HG03108 (cell line): ENCODE data around the gene PPIF.
"Not testable (repeated sequence)": the region's sequence is repeated elsewhere in the genome, so short reads cannot be mapped to it uniquely, and the experiment has no call there.

Experiments used
- ATAC-seq: cut with Tn5 transposase; IDR thresholded peaks from one replicate; pipeline ENCODE4 v1.9.1; 2021; ENCODE audit warnings: moderate library complexity; ENCODE audit not compliant: unreplicated experiment

The PPIF gene

DNA sequence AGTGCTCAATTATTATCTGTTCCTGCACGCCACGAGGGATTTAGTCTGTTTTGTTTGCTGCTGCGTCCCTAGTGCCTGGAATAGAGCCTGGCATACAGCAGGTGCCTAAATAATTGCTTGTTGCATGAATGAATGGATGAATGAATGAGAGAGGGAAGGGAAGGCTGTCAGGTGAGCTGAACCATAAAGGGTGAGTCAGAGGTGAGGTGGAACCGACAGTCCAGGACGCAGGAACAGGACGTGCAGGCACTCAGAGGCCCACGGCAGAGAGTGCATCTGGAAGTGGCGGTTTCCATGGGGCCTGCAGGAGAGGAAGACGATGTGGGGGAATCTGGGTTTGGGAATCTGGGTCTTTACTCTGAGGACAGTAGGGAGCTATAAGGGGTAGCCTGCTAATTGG lies 17.7 kb upstream of the PPIF start:
- ATAC-seq, result no peak

GRCh38 chr10:79331226-79331625 lies 16.0 kb upstream of the PPIF start:
- ATAC-seq, result no peak

DNA sequence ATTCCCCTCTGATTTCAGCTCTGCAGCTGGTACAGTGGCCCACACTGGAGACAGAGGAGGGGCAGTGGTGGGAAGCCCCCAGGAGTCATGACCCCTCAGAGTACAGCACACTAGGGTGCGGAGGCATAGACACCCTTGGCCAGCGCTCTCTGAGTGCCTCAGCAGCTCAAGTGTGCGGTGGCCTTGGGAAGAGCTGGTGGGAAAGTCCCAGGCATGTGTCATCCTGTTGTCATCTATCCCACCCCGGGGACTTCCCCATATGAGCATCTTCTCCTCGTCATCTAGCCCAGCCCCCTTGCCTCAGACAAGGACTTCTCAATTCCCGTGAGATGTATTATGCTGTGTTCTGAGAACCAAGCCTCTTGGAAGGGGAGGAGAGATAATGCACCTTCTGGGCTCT lies 15.6 kb upstream of the PPIF start:
- ATAC-seq, result peak; percentile 82

- ATAC-seq, result not testable (repeated sequence)
Observed at GRCh38 chr10:79332610-79333315, 14.5 kb upstream of the PPIF start.

- no peak for ATAC-seq
Observed at GRCh38 chr10:79333513-79333912, 13.8 kb upstream of the PPIF start.

GRCh38 chr10:79334573-79334972 lies 12.7 kb upstream of the PPIF start:
- no peak for ATAC-seq

GRCh38 chr10:79335094-79335469 lies 12.2 kb upstream of the PPIF start:
- ATAC-seq, result no peak

DNA sequence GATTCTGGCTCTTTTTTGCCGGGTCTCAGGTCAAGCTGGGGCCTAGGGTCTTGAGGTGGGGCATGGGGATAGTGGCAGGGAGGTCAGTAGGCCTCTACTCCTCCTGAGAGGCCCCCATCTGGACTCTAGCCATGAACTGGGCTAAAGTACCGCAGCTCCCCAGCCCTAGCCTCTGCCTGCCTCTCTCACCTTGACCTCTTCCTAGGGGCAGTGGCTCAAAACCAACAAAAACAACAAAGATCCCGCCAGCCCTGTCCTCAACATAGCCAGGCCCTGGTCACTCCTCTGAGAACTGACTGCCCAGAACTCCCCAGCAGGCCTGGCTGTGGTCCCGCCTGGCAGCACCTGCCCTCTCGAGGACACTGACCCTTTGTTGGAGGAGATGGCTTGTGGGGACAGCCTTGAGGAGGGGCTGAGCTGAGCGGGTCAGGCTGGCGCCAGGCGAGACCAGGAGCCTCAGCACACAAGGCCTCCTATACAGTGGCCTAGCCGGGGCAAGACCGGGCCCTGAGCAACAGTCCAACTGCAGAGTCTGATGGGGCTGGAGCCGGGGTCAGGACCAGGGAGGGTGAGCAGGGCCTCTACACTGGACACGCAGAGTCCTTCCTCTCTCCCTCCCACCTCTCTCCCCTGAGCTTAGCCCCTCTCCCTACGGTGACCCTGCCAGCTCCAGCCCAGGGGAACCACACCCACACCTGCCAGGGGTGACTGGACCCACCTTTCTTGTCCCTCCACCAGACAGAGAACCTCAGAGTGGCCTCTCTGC lies 11.6 kb upstream of the PPIF start:
- ATAC-seq, result no peak

DNA sequence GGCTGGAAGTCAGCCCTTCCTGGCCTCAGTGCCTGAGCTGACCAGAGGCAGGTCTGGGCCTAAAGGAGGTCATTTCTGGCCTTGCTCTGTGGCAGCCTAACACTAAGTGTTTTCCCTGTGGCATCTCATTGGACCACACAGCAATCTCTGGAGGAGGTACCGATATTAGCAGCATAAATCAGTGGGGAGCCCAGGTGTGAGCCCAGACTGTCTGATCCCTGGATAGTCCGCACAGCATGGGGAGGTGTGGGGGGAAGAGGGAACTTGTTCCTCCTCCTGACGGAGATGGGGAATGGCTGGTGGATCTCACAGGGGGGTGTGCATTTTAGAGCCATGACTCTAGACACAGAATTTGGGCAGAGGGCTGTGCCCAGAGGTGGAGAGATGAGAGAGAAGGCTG lies 11.0 kb upstream of the PPIF start:
- ATAC-seq, result no peak

DNA sequence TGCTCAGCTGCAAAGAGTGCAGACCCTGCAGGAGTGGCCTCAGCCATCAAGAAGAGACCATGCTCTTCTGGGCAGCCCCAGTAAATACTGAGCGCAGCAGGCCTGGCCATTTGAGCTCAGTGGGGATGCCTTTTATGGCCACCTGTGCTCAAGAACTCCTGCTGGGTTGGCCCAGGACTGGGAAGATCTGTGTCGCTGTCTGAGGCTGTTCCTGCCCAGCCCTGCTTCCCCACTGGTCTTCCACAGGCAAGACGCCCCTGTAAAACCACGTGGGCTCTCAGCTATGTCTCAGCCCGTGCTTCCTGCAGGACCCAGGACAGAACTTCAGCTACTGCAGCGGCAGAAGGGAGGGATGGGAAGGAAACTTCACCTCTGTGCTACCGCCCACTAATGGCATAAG lies 10.5 kb upstream of the PPIF start:
- ATAC-seq, result no peak

DNA sequence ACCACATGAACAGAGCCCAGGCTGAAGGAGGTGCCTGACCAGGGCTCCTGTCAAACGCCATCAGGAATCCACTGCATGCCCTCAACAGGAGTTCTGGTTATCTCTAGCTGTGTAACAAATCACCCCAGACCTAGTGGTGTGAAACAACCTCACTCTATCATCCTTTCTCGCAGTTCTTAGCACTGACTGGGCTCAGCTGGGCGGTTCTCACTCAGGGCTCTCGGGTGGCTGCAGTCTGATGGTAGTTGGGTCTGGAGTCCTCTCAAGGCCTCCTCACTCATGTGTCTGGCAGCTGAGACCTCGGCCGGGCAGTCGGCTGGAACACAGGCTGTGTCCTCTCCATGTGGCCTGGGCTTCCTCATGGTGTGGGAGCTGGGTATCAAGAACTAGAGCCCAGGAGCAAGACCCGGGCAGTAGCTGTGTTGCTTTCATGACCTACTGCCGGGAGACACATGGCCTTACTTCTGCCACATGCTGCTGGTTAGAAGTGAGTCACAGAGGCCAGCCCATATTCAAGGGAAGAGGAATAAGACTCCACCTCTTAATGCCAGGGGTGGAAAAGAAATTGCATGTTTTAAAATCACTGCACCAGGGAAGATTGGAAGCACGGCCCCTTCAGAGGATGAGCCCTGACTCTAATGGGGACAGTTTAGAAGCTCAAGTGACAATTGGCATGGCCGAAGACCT lies 9.3 kb upstream of the PPIF start:
- ATAC-seq, result not testable (repeated sequence)

DNA sequence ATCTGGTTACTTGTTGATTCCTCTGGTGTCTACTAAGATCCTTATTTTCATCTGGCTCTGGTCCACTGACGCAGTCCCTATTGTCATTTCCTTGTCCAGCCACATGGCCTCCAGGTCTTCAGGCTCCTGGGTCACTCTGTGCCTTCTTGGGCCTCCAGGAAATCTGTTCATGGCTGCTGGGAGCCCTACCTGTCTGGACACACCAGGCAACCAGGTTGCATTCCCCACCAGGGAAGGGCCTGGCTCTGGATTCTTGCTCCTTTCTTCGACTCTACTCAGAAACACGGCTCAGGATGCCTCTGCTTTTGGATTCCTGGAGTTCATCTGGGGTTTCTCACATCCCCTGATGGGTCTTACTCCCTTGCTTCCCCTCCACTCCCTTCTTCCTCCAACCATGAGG lies 8.0 kb upstream of the PPIF start:
- no peak for ATAC-seq

DNA sequence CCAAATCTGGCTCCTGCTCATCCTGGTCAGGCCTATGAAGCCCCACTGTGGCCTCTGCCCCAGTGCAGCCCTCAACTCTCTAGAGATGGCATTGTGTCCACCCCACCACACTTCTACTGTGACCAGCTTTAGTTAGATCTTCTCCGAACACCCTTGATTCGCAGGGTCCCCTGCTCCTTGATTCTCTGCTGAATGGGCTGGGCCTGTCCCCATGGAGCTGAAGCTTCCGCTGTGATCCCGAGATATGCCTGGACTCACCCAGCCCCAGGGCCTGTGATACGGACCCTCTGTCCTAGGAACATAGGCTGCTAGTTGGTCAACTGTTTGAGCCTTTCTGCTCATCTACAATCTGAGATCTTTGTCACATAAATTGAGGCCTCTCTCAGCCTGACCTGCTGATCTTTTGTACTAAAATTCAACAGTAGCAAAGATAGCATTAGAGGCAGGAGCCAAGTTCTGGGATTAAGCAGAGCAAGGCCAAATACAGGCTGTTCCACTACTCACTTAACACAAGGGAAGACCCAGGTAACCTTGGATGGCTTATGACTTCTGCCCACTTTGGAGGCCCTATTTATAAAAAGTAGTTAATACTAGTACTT lies 6.5 kb upstream of the PPIF start:
- no peak for ATAC-seq

- no peak for ATAC-seq
Observed at GRCh38 chr10:79342295-79342761, 4.9 kb upstream of the PPIF start.

DNA sequence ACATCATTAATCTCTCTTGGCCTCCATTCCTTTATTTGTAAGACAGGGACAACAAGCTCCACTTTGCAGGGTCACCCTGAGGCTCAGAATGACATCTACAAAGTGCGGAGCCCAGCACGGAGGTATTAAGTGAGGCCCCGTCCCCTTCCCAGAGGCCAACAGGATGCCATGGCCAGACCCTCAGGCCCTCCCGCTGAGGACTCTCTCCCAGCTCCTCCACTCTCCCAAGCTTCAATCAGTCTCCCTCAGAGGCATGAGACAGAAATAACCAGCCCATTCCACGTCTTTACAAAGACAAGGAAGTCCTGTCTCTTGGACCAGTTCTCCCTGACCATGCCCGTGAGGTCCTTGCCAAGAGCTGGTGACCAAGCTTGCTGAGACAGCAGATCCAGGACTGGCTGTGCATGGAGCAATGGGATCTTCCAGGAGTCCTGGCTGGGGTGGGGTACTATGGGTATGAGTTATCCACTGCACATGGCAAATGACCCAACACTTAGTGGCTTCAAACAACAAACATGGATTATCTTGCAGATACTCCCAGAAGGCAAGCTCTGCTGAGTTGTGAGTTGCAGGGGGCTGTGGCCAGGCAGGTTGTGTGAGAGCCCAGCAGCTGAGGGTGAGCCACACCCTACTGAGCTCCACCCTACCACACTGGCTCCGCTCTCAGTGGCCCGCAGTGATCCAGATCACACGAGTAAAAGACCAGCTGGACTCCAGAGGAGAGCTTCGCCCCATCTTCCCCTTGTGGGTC lies 4.3 kb upstream of the PPIF start:
- no peak for ATAC-seq

DNA sequence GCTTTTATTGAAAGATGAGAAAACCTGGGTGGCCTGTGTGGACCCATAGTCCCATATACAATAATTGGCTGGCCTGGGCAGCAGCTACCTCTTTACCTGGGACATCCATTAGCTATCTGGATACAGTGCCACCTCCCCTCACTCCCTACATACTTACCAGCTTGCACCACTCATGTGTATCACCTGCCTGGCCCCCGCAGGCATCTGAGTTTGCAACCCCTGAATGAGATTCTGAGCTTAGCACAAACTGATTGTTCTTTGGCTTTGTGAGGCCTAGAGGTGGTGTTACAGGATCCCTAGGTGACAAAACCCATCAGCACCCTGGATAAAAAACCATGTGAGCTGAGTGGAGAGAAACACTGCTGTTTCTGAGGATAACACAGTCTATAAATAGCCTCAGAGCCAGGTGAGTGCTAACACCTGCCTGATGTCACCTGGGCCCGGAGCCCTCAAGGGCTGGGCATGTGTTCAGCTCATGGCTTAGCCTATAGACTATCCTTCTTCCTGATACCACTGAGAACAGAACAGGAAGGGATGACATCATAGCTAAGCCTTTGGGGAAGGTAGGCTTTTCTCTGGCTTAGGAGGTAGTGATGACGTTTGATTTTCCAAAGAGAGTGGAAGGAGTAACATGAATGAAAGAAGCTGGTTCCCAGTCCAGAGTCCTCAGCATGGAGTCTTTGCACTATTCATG lies 2.6 kb upstream of the PPIF start:
- no peak for ATAC-seq

DNA sequence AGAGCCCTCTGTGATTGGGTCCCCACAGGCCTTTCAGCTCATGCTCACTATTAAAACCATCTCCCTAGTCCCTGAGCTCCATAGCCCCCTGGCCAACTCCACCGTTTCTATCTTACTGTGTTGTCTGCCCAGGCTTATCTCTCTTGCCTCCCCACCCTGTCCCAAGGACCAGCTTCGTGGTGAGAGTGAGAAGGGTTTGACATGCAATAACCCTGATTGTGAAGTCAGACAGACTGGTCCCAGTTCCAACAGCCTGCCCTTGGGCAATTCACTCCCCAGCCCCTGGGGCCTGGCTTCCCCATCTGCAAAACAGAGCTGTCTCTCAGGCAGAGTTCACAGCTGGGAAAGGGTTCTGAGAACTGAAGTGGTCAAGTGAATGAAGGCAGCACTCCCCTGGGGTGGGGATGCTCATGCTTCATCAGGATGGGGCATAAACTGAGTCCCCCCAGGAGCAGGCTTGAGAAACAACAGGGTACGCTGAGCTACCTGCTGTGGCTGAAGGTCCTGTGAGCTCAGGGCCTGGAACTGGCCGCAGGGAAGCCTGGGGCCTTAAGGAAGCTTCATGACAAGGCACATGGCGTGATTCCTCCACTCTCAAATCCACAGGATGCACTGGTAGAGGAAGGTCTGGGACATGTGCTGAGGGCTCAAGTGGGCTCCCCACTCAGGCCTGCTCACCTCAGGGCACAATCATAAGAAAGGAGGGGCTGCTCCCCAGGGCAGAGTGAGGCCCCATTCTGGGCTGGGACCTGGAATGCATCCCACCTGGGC lies 1.8 kb upstream of the PPIF start:
- no peak for ATAC-seq

- no peak for ATAC-seq
Observed at GRCh38 chr10:79346012-79346340, 1.3 kb upstream of the PPIF start.

GRCh38 chr10:79346388-79347225 lies 662 bp upstream of the PPIF start:
- ATAC-seq, result no peak
